Measurements from ENCODE around the gene KATNAL2.

The KATNAL2 gene

GRCh38 chr18:47036298-47036874, 119.0 kb downstream of the KATNAL2 start:
- no peak for DNase-seq

DNA sequence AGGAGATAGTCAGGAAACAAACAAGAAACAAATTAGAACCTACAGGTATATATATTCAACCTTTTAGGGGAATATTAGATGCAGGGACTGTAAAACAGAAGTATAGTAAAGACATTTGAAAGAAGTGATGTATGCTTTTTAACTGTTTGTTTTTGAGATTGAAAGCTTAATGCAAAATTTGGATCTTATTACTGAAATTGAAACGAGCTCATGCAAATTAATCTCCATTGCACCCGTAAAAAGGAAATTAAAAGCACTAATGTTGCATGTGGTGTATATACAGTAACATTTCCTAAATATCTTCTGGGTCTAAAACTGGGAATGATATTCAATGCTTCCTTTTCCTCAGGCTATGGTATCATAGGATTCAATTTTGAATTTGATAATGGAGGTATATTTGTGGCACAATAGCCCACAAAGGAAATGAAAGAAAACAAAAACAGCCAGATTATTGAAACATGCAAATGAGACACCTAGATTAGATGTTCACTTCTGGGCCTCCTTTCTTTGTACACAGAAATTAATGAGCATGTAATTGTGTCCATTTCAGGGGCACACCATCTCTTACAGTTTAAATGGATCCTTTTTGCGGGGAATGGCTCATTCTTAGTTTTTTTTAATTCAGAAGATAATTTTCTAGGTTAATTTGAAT, 119.7 kb downstream of the KATNAL2 start:
- DNase-seq = no peak

DNA sequence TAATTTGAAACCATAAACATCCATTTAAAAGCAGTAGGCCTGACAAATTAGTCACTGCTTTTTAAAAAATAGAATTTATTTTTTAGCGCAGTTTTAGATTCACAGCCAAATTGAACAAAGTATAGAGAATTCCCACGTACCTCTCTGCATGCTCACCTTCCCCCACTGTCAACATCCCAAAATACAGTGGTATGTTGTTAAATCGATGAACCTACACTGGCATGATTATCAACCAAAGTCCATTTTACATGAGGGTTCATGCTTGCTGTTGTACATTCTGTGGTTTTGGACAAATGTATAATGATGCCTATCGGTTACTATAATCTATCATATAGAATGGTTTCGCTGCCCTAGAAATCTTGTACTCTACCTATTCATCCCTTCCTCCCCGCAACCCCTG, 123.6 kb downstream of the KATNAL2 start:
- DNase-seq = no peak

DNA sequence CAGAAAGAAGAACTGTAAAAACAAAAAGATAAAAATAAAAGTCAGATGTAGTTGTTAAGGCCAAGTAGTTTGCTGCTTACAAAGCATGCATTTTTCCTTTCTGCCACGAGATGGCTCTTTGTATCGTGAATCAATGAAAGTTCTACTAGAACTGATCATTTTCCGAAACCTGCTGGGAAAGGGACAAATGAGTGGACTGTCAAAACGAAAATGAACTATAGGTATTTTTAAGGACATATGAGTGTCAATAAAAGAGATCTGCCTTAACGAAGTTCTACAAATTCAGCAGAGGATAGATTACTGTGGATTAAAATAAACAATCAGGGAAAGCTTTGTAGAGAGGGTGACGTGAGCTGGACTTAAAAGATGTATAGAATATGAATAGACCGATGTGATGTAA, 133.1 kb downstream of the KATNAL2 start:
- peak; percentile 2 to 4 for DNase-seq

- no peak for DNase-seq
Observed at GRCh38 chr18:47054369-47054768, 137.0 kb downstream of the KATNAL2 start.

DNA sequence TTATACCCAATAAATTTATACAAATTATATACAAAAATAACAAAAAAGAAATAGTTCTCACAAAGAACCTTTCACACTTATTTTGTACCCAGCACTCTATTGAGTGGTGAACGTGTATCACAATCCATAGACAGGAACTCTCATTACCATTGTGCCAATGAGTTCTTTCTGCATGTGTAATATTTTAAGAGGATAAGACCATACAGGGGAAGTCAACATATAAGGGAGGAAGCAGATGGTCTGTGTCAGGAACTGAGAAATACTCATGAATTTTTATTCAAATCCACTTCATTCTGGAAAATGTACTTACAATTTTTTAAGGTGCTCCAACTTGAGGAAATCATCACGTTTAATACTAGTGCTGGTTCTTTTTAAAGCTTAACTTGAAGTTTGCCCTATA, 145.1 kb downstream of the KATNAL2 start:
- DNase-seq = no peak

DNA sequence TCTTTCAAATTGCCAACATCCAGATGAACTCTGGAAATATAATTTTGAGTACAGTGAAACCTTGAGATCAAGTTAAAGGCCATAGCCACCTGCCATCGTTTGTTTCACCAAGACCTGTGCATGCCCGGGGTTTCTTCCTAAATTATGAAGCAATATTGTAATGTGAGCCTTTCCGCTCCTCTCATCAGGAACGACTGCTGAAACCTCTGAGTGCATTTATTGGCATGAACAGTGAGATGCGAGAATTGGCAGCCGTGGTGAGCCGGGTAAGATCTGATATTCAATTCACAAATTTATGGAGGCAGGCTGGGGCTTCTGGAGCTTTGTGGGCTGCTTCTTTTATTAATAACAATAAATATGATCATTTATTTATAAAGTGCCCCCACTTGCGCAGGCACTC, 145.7 kb downstream of the KATNAL2 start:
- no peak for DNase-seq

DNA sequence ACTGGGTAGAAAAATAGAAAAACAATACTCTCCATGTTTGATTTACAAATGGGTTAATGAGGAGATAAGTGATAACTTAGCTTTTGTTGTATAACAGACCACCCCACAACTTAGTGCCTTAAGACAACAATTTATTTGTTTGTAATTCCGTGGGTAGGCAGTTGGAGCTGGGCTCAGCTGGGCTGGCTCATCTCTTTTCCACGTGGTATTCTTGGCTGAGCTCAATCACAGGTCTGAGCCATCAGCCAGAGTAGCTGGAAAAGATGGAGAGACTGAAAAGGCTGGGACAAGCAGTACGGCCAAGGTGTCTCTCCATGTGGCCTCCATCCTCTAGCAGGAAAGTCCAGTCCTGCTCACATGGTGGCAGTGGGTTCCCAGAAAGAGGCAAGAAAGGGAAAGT, 150.2 kb downstream of the KATNAL2 start:
- DNase-seq = no peak

DNA sequence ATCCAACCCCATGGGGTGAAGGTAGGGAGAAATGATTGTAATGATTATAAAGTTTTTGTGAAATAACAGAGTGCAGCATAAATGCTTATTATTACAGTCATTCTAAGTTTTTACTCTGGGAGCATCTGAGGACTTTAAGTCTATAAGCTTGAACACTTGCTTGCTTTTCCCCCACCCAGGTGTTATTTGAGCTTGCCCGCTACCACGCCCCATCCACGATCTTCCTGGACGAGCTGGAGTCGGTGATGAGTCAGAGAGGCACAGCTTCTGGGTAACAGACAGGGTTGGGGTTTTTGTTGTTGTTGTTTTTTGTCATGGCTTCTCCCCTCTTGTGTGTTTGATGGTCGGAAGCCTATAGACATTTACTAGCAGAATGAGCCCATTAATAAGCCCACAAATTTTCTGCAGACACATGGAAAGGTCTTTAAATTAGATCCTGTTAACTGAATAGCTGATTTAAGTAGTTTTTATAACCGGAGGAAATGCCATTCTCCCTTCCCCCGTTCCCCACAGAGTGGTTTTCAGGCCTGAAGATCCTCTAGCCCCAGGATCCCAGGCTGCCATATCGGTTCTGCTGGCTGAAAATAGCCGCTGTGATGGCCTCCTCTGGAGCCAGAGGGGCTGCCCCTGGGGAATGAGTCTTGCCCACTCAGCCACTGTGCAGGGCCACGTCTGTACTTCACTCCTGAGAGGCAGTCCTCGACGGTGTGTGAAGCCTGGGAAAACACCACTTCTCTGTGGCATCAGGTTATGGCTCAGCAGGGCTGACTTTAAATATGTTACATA, 157.9 kb downstream of the KATNAL2 start:
- DNase-seq = no peak

- DNase-seq = no peak
Observed at GRCh38 chr18:47077111-47077510, 159.7 kb downstream of the KATNAL2 start.

- no peak for DNase-seq
Observed at GRCh38 chr18:47080872-47081271, 163.5 kb downstream of the KATNAL2 start.

DNA sequence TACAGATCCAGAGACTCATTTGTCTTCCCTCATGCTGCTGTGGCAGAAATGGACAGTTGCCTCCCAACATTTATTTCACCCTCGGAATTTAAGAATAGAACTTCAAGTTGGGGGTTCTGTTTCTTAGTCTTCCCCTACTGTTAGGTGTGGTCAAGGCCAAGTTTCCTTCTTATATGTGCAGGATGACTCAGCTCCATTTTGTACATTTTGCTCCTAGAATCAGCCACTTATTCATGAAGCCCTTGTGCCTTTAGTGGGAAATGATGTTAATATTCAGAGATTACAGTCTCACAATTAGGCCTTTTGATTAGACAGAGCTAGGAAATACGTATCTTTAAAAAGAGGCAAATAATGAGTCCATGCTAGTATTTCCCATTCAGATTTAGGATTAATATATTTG, 164.2 kb downstream of the KATNAL2 start:
- DNase-seq = no peak

DNA sequence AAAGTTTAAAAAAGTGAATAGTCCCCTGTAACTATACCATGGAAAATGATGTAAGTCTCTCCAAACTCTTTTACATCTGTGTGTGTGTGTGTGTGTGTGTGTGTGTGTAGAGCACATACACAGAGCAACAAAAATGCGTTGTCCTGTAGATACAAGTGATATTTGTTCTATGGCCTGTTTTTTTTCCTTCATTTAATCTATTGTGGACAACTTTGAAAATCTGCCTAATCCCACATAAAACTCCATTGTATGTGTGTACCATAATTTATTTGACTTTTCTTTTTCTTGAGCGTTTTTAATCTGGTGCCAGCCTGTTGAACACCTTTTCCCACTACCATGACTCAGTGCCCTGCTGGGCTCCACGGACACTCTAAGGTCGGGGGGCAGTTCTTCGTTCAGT, 170.3 kb downstream of the KATNAL2 start:
- DNase-seq = no peak

DNA sequence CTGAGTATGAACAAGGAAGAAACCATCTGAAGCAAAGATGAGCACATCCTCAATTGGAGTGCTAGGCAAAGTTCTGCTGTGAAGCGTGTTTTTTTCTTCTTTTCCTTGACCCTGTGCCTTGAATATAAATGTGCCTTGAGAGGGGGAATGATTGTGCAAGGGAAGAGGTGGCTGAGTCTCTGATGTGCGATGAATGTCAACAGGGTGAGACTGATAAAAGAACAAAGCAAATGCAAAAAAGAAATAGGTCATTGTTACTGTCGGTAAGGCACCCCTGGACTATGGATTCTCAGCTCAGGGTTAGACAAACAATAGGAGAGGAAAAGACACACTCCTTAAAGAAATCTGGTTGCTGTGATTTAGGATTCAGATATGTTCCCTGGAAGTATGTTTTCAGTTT, 178.4 kb downstream of the KATNAL2 start:
- DNase-seq = no peak

DNA sequence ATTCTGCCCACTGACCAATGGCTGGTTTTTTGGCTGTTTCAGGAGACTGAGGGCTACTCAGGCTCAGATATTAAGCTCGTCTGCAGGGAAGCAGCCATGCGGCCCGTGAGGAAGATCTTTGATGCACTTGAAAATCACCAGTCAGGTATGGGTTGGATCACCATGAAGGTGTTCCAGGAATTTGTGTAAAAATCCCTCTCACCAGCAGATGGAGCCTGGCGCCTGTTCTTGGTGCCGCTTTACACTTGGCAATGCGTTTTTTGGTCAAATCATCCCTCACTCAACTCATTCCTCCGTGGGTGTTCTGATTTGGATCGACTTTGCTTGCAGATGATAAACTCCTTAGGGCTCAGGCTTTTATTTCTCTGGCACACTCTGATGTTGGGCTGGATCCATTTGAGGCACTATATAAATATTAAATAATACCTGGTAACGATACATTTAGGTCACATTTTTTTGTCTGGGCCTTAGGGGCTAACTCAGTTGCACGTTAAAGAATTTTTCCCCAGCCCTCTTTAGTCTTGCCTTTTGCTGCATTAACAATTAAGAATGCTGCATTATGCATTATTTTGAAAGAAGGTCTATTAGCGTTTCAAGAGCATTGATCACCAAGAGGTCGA, 182.9 kb downstream of the KATNAL2 start:
- DNase-seq = peak; percentile 58 to 66

GRCh38 chr18:47108373-47108772, 191.0 kb downstream of the KATNAL2 start:
- no peak for DNase-seq

GRCh38 chr18:47108998-47109405, 191.6 kb downstream of the KATNAL2 start:
- no peak for DNase-seq

GRCh38 chr18:47109720-47110119, 192.3 kb downstream of the KATNAL2 start:
- no peak for DNase-seq

- DNase-seq = no peak
Observed at GRCh38 chr18:47110492-47111274, 193.3 kb downstream of the KATNAL2 start.

- DNase-seq = no peak
Observed at GRCh38 chr18:47113796-47114540, 196.6 kb downstream of the KATNAL2 start.

GRCh38 chr18:47115205-47115604, 197.8 kb downstream of the KATNAL2 start:
- DNase-seq = no peak

DNA sequence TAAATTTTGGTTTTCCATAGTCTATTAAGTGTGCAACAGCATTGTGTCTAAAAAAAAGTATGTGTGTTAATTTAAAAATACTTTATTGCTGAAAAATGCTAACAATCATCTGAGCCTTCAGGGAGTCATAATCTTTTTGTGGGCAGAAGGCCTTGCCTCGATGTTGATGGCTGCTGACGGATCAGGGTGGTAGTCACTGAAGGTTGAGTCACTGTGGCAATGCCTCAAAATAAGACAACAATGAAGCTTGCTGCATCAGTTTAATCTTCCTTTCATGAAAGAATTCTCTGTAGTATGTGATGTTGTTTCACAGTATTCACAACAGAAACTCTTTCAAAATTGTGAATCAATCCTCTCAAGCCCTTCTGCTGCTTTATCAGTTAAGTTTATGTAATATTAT, 201.6 kb downstream of the KATNAL2 start:
- DNase-seq = no peak

All from stimulated activated CD4-positive, alpha-beta T cell treated with anti-CD3 and anti-CD28 coated beads, Interleukin-2, amount 100 ng/mL, for 48 hours (primary cell).